HepG2 (cell line): ENCODE results near the gene TPH1. TPM values are rescaled to one million over a fixed set of nuclear protein-coding genes. Genes with fewer than 3 reads are reported as not detected.

Experiments used
- AGO2 ChIP-seq: fragments of 200-400 bp; formaldehyde crosslinking; optimal IDR thresholded peaks from 2 replicates; pipeline ENCODE3; 2017; ENCODE audit warnings: mild to moderate bottlenecking, low read depth, low read length, moderate library complexity
- BCL6 ChIP-seq: IDR thresholded peaks from 2 replicates; pipeline ENCODE4 v1.6.1; 2016; ENCODE audit warnings: missing genetic modification reagents, missing compliant biosample characterization
- CCDC6 ChIP-seq: sonication (generic); formaldehyde crosslinking; IDR thresholded peaks from 2 replicates; pipeline ENCODE4 v1.8.1; 2022; ENCODE audit warnings: mild to moderate bottlenecking, missing genetic modification reagents, moderate library complexity
- E2F2 ChIP-seq: sonication (generic); formaldehyde crosslinking; IDR thresholded peaks from 2 replicates; pipeline ENCODE4 v1.4.0; 2020; ENCODE audit warnings: missing genetic modification reagents, borderline replicate concordance
- GFI1 ChIP-seq: sonication (generic); formaldehyde crosslinking; IDR thresholded peaks from 2 replicates; pipeline ENCODE4 v1.5.0; 2020; ENCODE audit warnings: missing genetic modification reagents, mild to moderate bottlenecking, borderline replicate concordance
- MBD4 ChIP-seq: IDR thresholded peaks from 2 replicates; pipeline ENCODE4 v1.6.1; 2012; ENCODE audit warnings: low read length, inconsistent platforms, borderline replicate concordance
- MIER3 ChIP-seq: IDR thresholded peaks from 2 replicates; pipeline ENCODE4 v1.6.1; 2016; ENCODE audit warnings: missing compliant biosample characterization, borderline replicate concordance
- MTA3 ChIP-seq: sonication (generic); formaldehyde crosslinking; IDR thresholded peaks from 2 replicates; pipeline ENCODE4 v1.4.0; 2020; ENCODE audit warnings: missing genetic modification reagents
- MTERF4 ChIP-seq: sonication (generic); formaldehyde crosslinking; IDR thresholded peaks from 2 replicates; pipeline ENCODE4 v1.8.0; 2023; ENCODE audit warnings: mild to moderate bottlenecking, missing genetic modification reagents
- MTF2 ChIP-seq: sonication (generic); formaldehyde crosslinking; IDR thresholded peaks from 2 replicates; pipeline ENCODE4 v1.5.0; 2020; ENCODE audit warnings: missing genetic modification reagents, borderline replicate concordance
- MYNN ChIP-seq: sonication (generic); formaldehyde crosslinking; IDR thresholded peaks from 2 replicates; pipeline ENCODE4 v1.4.0; 2020; ENCODE audit warnings: mild to moderate bottlenecking, low read depth, missing genetic modification reagents
- RAD21 ChIP-seq: fragments of 450-650 bp; formaldehyde crosslinking; IDR thresholded peaks from 2 replicates; pipeline ENCODE4 v1.5.0; 2020; ENCODE audit warnings: mild to moderate bottlenecking
- SKIL ChIP-seq: sonication (generic); formaldehyde crosslinking; IDR thresholded peaks from 2 replicates; pipeline ENCODE4 v1.8.0; 2022; ENCODE audit warnings: missing genetic modification reagents, mild to moderate bottlenecking, moderate library complexity, borderline replicate concordance
- SP140L ChIP-seq: sonication (generic); formaldehyde crosslinking; IDR thresholded peaks from 2 replicates; pipeline ENCODE4 v1.4.0; 2020; ENCODE audit warnings: missing genetic modification reagents, borderline replicate concordance
- THAP11 ChIP-seq: IDR thresholded peaks from 2 replicates; pipeline ENCODE4 v1.6.1; 2016; ENCODE audit warnings: missing biosample characterization, missing genetic modification reagents
- ZNF253 ChIP-seq: sonication (generic); formaldehyde crosslinking; IDR thresholded peaks from 2 replicates; pipeline ENCODE4 v1.8.0; 2022; ENCODE audit warnings: mild to moderate bottlenecking, missing genetic modification reagents, borderline replicate concordance
- ZNF280B ChIP-seq: sonication (generic); formaldehyde crosslinking; IDR thresholded peaks from 2 replicates; pipeline ENCODE4 v1.5.0; 2020; ENCODE audit warnings: missing genetic modification reagents, mild to moderate bottlenecking, borderline replicate concordance
- ZNF335 ChIP-seq: sonication (generic); formaldehyde crosslinking; IDR thresholded peaks from 2 replicates; pipeline ENCODE4 v1.4.0; 2020; ENCODE audit warnings: missing genetic modification reagents
- ZNF710 ChIP-seq: sonication (generic); formaldehyde crosslinking; IDR thresholded peaks from 2 replicates; pipeline ENCODE4 v1.5.0; 2020; ENCODE audit warnings: mild to moderate bottlenecking, missing genetic modification reagents, borderline replicate concordance
- ZNF720 ChIP-seq: sonication (generic); formaldehyde crosslinking; IDR thresholded peaks from 2 replicates; pipeline ENCODE4 v1.4.0; 2020; ENCODE audit warnings: missing genetic modification reagents
- polyA plus RNA-seq, 8 experiments: library from polyadenylated mRNA; depleted of rRNA in 3 of 8; stranded (reverse) in 7 of 8; unstranded in 1 of 8; fragments of >200 nt; fragmentation: Illumina TruSeq in 4 of 8; extraction: Trizol in 4 of 8; gene quantifications; 2 replicates each; pipeline versions ENCODE4 v1.2.1 to v1.2.3, GENCODE V29; 2011 to 2016; ENCODE audit warnings: low read depth in 4 of 8, missing spikeins in 1 of 8, mixed read lengths in 1 of 8; ENCODE audit not compliant: insufficient read depth in 1 of 8
- total RNA-seq, 5 experiments: library from RNA; depleted of rRNA; stranded (reverse); fragments of >200 nt; fragmentation: Illumina TruSeq; extraction: Trizol; gene quantifications; 2 replicates each; pipeline ENCODE4 v1.2.3, GENCODE V29; 2016; ENCODE audit warnings: low read depth in 1 of 5

TPH1 gene
- total and polyA plus RNA-seq, 2 of the 13 experiments (the other 11 are each of a cell fraction or from before 2014, with no cell fraction given) = 0.26 to 0.53 TPM

GRCh38 chr11:18012906-18013781, 32.9 kb downstream of the TPH1 start, which contains the start of gene SERGEF (continued):
- TF ChIP-seq MIER3 (CRISPR knock-in tag) (peak; percentile 58; the same call in 1 of the 2 replicates), MBD4 (no peak), SP140L (no peak; the same call in 1 of the 2 replicates), CCDC6 (peak; percentile 81), MTA3 (no peak), MTF2 (CRISPR knock-in tag) (peak; percentile 84; the same call in 1 of the 2 replicates), MTERF4 (no peak; the same call in 1 of the 2 replicates), ZNF720 (CRISPR knock-in tag) (no peak), THAP11 (CRISPR knock-in tag) (peak; percentile 19), ZNF335 (CRISPR knock-in tag) (no peak), SKIL (CRISPR knock-in tag) (peak; percentile 6; the same call in 1 of the 2 replicates), ZNF710 (CRISPR knock-in tag) (no peak; the same call in 1 of the 2 replicates), E2F2 (0 out of 2 replicates have a peak, but pooled peaks have one; percentile 32), ZNF253 (CRISPR knock-in tag) (0 out of 2 replicates have a peak, but pooled peaks have one; percentile 58), GFI1 (0 out of 2 replicates have a peak, but pooled peaks have one; percentile 5), BCL6 (CRISPR knock-in tag) (peak; percentile 28), AGO2 (peak; percentile 83), MYNN (peak; percentile 56; the same call in 1 of the 2 replicates), ZNF280B (peak; percentile 89), RAD21 (CRISPR knock-in tag) (peak; percentile 55)
